ENCODE data around the gene DUSP7. TPM values are rescaled to one million over a fixed set of nuclear protein-coding genes. Genes with fewer than 3 reads are reported as not detected.

DUSP7 gene
- total RNA-seq, 4 donors from 2014 or later: 54.6 to 96.3 (median 79.2) TPM

DNA sequence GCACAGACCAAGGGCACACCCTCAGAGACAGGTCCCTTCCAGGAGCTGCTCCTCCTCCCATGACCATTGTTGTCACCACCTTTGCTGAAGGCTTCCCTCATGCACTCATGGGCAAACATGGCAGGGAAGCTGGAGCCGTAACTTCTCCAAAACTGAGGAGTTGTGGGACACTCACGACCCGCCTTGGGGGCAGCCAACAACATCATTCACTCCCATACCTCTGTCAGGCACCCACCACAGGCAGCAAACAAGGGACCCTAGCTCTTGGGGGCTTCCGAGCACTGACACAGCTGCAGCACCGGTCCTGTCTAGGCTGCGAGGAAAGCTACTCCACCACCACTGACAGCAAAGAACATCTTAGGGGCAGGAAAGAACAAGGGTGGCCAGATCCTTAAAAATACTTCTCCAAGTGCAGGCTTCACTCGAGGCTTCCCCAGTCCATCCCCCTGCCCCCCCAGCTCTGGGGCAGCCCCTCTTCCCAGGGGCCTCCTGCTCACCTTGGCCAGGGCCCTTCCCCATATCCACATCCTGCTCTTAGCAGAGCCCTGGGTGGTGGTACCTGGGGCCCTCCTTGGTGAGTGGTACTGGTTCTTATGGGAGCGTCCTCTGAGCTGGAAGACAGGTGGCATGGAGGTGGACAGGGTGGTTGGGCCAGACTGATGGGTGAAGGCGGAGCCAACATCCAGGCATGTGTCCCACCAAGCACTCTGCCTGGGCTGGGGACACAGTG, 28.0 kb upstream of the DUSP7 start:
- whole genome bisulfite sequencing, 2 donors: 95 to 96% methylated on average over 9 of the region's 9 CpGs
- intact Hi-C loops (cut with DNase I; ENCODE audit: low total_unique reads): no loop called here
- TF ChIP-seq, protein P1, sequence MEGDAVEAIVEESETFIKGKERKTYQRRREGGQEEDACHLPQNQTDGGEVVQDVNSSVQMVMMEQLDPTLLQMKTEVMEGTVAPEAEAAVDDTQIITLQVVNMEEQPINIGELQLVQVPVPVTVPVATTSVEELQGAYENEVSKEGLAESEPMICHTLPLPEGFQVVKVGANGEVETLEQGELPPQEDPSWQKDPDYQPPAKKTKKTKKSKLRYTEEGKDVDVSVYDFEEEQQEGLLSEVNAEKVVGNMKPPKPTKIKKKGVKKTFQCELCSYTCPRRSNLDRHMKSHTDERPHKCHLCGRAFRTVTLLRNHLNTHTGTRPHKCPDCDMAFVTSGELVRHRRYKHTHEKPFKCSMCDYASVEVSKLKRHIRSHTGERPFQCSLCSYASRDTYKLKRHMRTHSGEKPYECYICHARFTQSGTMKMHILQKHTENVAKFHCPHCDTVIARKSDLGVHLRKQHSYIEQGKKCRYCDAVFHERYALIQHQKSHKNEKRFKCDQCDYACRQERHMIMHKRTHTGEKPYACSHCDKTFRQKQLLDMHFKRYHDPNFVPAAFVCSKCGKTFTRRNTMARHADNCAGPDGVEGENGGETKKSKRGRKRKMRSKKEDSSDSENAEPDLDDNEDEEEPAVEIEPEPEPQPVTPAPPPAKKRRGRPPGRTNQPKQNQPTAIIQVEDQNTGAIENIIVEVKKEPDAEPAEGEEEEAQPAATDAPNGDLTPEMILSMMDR (IDR thresholded peaks at IDR 0.05): no peak
- TF ChIP-seq POLR2A (IDR thresholded peaks at IDR 0.05): no peak
- H3K4me3 ChIP-seq (ENCODE audit: low read depth, poor library complexity, severe bottlenecking): no peak overlapping the region
- DNase-seq (ENCODE audit: low spot score in 2 of 2): no peak

DNA sequence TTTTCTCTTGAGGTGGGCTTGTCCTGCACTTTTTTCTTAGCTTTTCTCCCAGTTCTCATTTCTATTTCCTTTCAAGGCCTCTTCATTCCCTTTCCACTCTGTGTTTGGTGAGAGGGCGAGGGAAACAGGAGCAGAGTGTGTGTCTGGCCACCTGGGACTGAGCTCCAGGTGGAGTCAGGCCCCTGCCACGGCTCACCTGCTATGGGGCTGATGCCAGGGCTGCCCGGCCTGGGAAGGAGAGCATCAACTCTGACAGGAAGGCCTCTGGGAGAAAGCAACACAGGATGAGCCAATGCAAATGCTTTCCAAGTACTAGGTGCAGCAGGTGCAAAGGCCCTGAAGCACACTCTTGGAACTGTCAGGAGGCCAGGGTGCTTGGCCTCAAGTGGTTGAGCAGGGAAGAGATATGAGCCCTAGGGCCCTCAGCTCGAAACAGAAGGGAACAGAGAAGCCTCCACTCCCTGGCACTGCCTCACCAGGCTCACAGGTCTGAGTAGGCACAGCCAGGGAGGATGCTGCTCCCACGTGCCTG, 27.3 kb upstream of the DUSP7 start:
- DNase-seq (ENCODE audit: low spot score in 2 of 2): no peak
- TF ChIP-seq POLR2A (IDR thresholded peaks at IDR 0.05): no peak
- TF ChIP-seq, protein P1 (IDR thresholded peaks at IDR 0.05): no peak
- intact Hi-C loops (cut with DNase I; ENCODE audit: low total_unique reads): no loop called here
- H3K4me3 ChIP-seq (ENCODE audit: low read depth, poor library complexity, severe bottlenecking): no peak overlapping the region
- WGBS, 2 donors: 85 to 89% methylated on average over 4 to 5 of the region's 5 CpGs

DNA sequence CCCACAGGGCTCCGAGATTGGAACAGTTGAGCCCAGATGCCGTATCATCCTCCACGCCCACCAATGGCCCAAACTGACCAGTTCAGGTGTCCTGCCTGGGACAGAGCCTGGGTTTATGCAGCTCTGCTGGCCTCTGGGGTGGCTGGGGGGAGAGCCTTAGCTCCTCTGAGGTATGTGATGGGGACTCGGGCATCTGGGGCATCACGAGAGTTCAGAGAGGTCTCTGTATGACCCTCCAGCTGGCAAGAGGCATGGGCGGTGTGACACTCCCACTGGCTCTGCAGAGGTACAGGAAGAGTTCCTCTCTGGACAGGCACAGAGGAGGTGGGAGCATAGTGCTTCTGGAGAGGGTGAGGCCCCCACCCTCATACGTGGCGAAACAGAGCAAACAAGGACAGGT, 26.6 kb upstream of the DUSP7 start:
- WGBS, 2 donors: 91 to 93% methylated on average over 8 of the region's 8 CpGs

DNA sequence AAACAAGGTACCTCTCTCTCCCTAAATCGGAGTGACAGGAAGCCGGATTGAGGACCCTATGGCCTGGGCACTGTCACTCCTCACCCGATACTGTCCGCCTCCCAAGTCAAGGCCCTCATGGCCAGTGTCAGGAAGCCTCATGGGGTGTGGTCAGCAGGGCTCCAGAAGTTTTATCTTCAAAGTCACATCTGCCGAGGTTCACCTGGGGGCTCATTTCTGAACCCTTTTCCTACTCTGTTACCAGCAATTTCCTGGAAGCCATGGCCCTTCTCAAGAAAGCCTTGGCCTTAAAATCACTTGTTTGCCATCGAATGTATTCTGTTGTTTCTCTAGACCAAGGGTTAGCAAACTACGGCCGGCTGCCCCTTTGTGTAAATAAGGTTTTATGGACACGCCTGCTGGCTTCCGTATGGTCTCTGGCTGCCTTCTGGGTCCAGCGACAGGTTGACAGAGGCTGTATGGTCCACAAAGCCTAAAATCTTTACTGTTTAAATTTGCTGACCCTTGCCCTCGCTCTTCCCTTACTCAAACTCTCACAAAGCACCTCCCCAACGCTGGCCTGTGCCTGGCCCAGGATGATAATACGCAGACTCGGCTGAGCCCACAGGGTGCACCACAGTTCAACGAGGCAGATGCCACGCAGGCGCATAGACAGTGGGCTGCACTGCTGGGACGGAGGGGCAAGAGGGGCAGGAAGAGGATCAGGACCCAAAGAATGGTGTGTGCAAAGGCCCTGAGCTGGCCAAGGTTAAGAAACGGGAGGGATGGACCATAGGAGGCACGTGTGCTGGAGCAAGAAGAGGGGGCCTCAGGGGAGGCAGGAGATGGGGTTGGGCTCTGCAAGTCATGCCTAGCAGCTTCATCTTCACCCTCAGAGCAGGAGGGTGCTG, 24.7 kb upstream of the DUSP7 start:
- intact Hi-C loops (cut with DNase I; ENCODE audit: low total_unique reads): no loop called here
- no peak for TF ChIP-seq POLR2A (IDR thresholded peaks at IDR 0.05)
- TF ChIP-seq, protein P1 (IDR thresholded peaks at IDR 0.05): no peak

More for the DNA sequence above, 26.6 kb upstream of the DUSP7 start:
- no peak overlapping the region for H3K4me3 ChIP-seq (ENCODE audit: low read depth, poor library complexity, severe bottlenecking)
- TF ChIP-seq, protein P1 (IDR thresholded peaks at IDR 0.05): no peak
- TF ChIP-seq POLR2A (IDR thresholded peaks at IDR 0.05): no peak
- no peak for DNase-seq (ENCODE audit: low spot score in 2 of 2)
- intact Hi-C loops (cut with DNase I; ENCODE audit: low total_unique reads): no loop called here

DNA sequence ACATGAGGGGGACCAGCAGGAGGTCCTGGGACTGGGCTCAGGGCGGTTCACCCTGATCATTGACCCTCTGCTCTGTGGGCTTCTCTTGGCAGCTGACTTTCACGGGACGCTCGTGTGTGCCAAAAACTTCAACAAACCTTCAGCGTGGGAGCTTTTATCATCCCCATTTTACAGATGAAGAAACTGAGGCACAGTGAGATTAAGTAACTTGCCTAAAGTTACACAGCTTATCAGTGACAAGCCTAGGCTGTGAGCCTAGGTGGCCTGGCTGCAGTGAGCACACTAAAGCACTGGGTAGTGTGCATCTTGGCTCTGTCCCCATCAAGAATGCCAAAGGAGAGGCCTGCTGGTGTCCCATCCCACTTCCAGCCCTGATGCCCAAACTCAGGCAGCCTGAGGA, 23.6 kb upstream of the DUSP7 start:
- WGBS, 2 donors: 94 to 96% methylated on average over 5 of the region's 5 CpGs

More for the DNA sequence above, 24.7 kb upstream of the DUSP7 start:
- WGBS, 2 donors: 91 to 93% methylated on average over 21 of the region's 21 CpGs
- no peak overlapping the region for H3K4me3 ChIP-seq (ENCODE audit: low read depth, poor library complexity, severe bottlenecking)
- DNase-seq (ENCODE audit: low spot score in 2 of 2): no peak

More for the DNA sequence above, 23.6 kb upstream of the DUSP7 start:
- DNase-seq (ENCODE audit: low spot score in 2 of 2): no peak
- H3K4me3 ChIP-seq (ENCODE audit: low read depth, poor library complexity, severe bottlenecking): no peak overlapping the region
- TF ChIP-seq, protein P1 (IDR thresholded peaks at IDR 0.05): no peak
- no peak for TF ChIP-seq POLR2A (IDR thresholded peaks at IDR 0.05)
- intact Hi-C loops (cut with DNase I; ENCODE audit: low total_unique reads): no loop called here

Data from lower leg skin (tissue), 4 donors.